Natural killer cell (primary cell): ENCODE results near the gene VGF. TPM values are rescaled to one million over a fixed set of nuclear protein-coding genes. Genes with fewer than 3 reads are reported as not detected.

Experiments
- ATAC-seq, 3 donors: fragments of 150-1000 bp in 2 of 3; fragments of 200-7000 bp in 1 of 3; cut with Tn5 transposase; 1 replicate in 1 of 3; 2 replicates in 2 of 3; pipeline ENCODE4 v1.10.0; 2021; ENCODE audit warnings: mild to moderate bottlenecking in 2 of 3, moderate library complexity in 2 of 3
- DNase-seq, 2 donors: peaks; one replicate each; pipeline versions ENCODE4 v3.0.0 to v3.0.0-alpha.2; 2013 to 2021; ENCODE audit warnings: mixed read lengths in 1 of 2
- H3K27ac ChIP-seq: one replicate; pipeline ENCODE4 v1.5.1; 2013; ENCODE audit warnings: mild to moderate bottlenecking, low read length
- H3K27me3 ChIP-seq: one replicate; pipeline ENCODE4 v1.6.1; 2013; ENCODE audit warnings: low read length; ENCODE audit not compliant: control insufficient read depth, insufficient read depth
- H3K36me3 ChIP-seq: one replicate; pipeline ENCODE4 v1.6.1; 2013; ENCODE audit warnings: low read length; ENCODE audit not compliant: control insufficient read depth, insufficient read depth
- H3K4me1 ChIP-seq: one replicate; pipeline ENCODE4 v1.6.1; 2013; ENCODE audit warnings: low read length; ENCODE audit not compliant: control insufficient read depth, insufficient read depth
- H3K4me3 ChIP-seq: one replicate; pipeline ENCODE4 v1.5.1; 2013; ENCODE audit warnings: low read length
- H3K9me3 ChIP-seq: one replicate; pipeline ENCODE4 v1.6.1; 2013; ENCODE audit warnings: low read length; ENCODE audit not compliant: control insufficient read depth, insufficient read depth
- H3K27ac Mint-ChIP-seq, 2 donors: one replicate each; pipeline ENCODE4 v1.8.0; 2022; ENCODE audit warnings: mild to moderate bottlenecking in 2 of 2, mixed read lengths in 2 of 2, moderate library complexity in 1 of 2
- H3K27me3 Mint-ChIP-seq, 2 donors: one replicate each; pipeline ENCODE4 v1.8.0; 2022; ENCODE audit warnings: low read depth in 2 of 2, mixed read lengths in 2 of 2
- H3K36me3 Mint-ChIP-seq: one replicate; pipeline ENCODE4 v1.8.0; 2022; ENCODE audit warnings: mixed read lengths
- H3K4me1 Mint-ChIP-seq, 2 donors: one replicate each; pipeline ENCODE4 v1.8.0; 2022; ENCODE audit warnings: mixed read lengths in 2 of 2
- H3K4me3 Mint-ChIP-seq: one replicate; pipeline ENCODE4 v1.8.0; 2022; ENCODE audit warnings: mild to moderate bottlenecking, moderate library complexity, mixed read lengths
- H3K9me3 Mint-ChIP-seq, 2 donors: one replicate each; pipeline ENCODE4 v1.8.0; 2022; ENCODE audit warnings: mixed read lengths in 2 of 2
- CTCF ChIP-seq: fragments of 200-600 bp; IDR thresholded peaks from one replicate; pipeline ENCODE4 v1.8.0; 2022; ENCODE audit warnings: antibody characterized with exemption
- WGBS: methylation state at CpG from one replicate; pipeline ENCODE4 v1.1.7; 2013; ENCODE audit warnings: missing lambda C conversion rate; ENCODE audit not compliant: insufficient coverage; 5-methylcytosine and 5-hydroxymethylcytosine counted together
- intact Hi-C: fragments of 100-400 bp; cut with micrococcal nuclease; formaldehyde crosslinking; loops from one replicate; pipeline ENCODE4 v1.14.2; 2022
- total RNA-seq, 4 donors: library from RNA; stranded (reverse); fragments of 120-200 nt in 1 of 4; gene quantifications; one replicate each; pipeline versions ENCODE4 v1.2.3 to v1.2.4, GENCODE V29; 2013 to 2022

Gene VGF
- total RNA-seq, 3 donors from 2014 or later (not counting 1 experiment from before 2014, with no cell fraction given) = not detected

GRCh38 chr7:101120315-101120714, 45.1 kb downstream of the VGF start:
- Mint-ChIP-seq H3K9me3 (no peaks in the 10 kb centered on the region), H3K36me3 (no peaks in the 10 kb centered on the region), H3K4me3 (no peak overlapping the region), H3K4me1 (peaks cover 20 to 21% of the 10 kb centered on the region in 2 donors), H3K27ac (no peak overlapping the region), H3K27me3 (peaks cover 12 to 18% of the 10 kb centered on the region in 2 donors)
- DNase-seq = no peak
- H3K27ac ChIP-seq = no peak overlapping the region
- WGBS = 77% methylated on average over 4 of the region's 4 CpGs
- H3K27me3 ChIP-seq = peaks cover under 1% of the 10 kb centered on the region
- peaks cover 20% of the 10 kb centered on the region for H3K4me1 ChIP-seq
- H3K4me3 ChIP-seq = no peak overlapping the region
- no peak for ATAC-seq
- TF ChIP-seq CTCF = no peak
- no peaks in the 10 kb centered on the region for H3K9me3 ChIP-seq
- intact Hi-C loops = no loop called here
- no peaks in the 10 kb centered on the region for H3K36me3 ChIP-seq

GRCh38 chr7:101119876-101120275, 45.5 kb downstream of the VGF start:
- H3K27me3 ChIP-seq = no peaks in the 10 kb centered on the region
- H3K4me3 ChIP-seq = no peak overlapping the region
- H3K9me3 Mint-ChIP-seq = no peaks in the 10 kb centered on the region
- peaks cover 16% of the 10 kb centered on the region for H3K4me1 ChIP-seq
- no peak overlapping the region for H3K27ac Mint-ChIP-seq
- H3K36me3 Mint-ChIP-seq = no peaks in the 10 kb centered on the region
- ATAC-seq = no peak
- intact Hi-C loops = no loop called here
- H3K36me3 ChIP-seq = no peaks in the 10 kb centered on the region
- no peaks in the 10 kb centered on the region for H3K9me3 ChIP-seq
- H3K4me1 Mint-ChIP-seq = peaks cover 15 to 16% of the 10 kb centered on the region in 2 donors
- no peak for TF ChIP-seq CTCF
- peaks cover 7 to 18% of the 10 kb centered on the region in 2 donors for H3K27me3 Mint-ChIP-seq
- H3K27ac ChIP-seq = no peak overlapping the region
- DNase-seq = no peak
- WGBS = 67% methylated on average over 10 of the region's 10 CpGs
- H3K4me3 Mint-ChIP-seq = no peak overlapping the region

- Mint-ChIP-seq H3K27me3 (peaks cover 0 to 15% of the 10 kb centered on the region in 2 donors), H3K9me3 (no peaks in the 10 kb centered on the region), H3K36me3 (no peaks in the 10 kb centered on the region), H3K4me1 (peaks cover 9 to 10% of the 10 kb centered on the region in 2 donors), H3K4me3 (no peak overlapping the region), H3K27ac (no peak overlapping the region)
- 75% methylated on average over 3 of the region's 3 CpGs for WGBS
- H3K27ac ChIP-seq = no peak overlapping the region
- no peaks in the 10 kb centered on the region for H3K36me3 ChIP-seq
- H3K4me1 ChIP-seq = peaks cover 8% of the 10 kb centered on the region
- H3K9me3 ChIP-seq = no peaks in the 10 kb centered on the region
- TF ChIP-seq CTCF = no peak
- no peak for DNase-seq
- no peak for ATAC-seq
- H3K27me3 ChIP-seq = no peaks in the 10 kb centered on the region
- intact Hi-C loops = no loop called here
- no peak overlapping the region for H3K4me3 ChIP-seq
These were observed 46.5 kb downstream of the VGF start for GRCh38 chr7:101118856-101119255.

GRCh38 chr7:101116898-101117297, 48.5 kb downstream of the VGF start:
- 84% methylated on average over 10 of the region's 10 CpGs for WGBS
- no peak overlapping the region for H3K27ac Mint-ChIP-seq
- no peaks in the 10 kb centered on the region for H3K9me3 ChIP-seq
- H3K4me3 Mint-ChIP-seq = no peak overlapping the region
- intact Hi-C loops = no loop called here
- DNase-seq = no peak
- peaks cover 2% of the 10 kb centered on the region in 2 donors for H3K4me1 Mint-ChIP-seq
- no peaks in the 10 kb centered on the region for H3K36me3 ChIP-seq
- no peaks in the 10 kb centered on the region for H3K27me3 ChIP-seq
- H3K27me3 Mint-ChIP-seq = peaks cover 0 to 8% of the 10 kb centered on the region in 2 donors
- no peaks in the 10 kb centered on the region for H3K9me3 Mint-ChIP-seq
- no peaks in the 10 kb centered on the region for H3K36me3 Mint-ChIP-seq
- ATAC-seq = no peak
- H3K4me1 ChIP-seq = peaks cover 2% of the 10 kb centered on the region
- H3K4me3 ChIP-seq = no peak overlapping the region
- H3K27ac ChIP-seq = no peak overlapping the region
- no peak for TF ChIP-seq CTCF
